ENCODE measurements around the gene COPE.

Gene COPE

GRCh38 chr19:18893587-18894253 is 25.5 kb downstream of the COPE start:
- DNase-seq = no peak

GRCh38 chr19:18889949-18890745 is 29.0 kb downstream of the COPE start:
- DNase-seq = no peak

- DNase-seq = no peak
These were observed 32.2 kb downstream of the COPE start for GRCh38 chr19:18886972-18887371.

GRCh38 chr19:18883526-18884304 is 35.5 kb downstream of the COPE start:
- DNase-seq = no peak

GRCh38 chr19:18881491-18881890 is 37.7 kb downstream of the COPE start:
- no peak for DNase-seq

GRCh38 chr19:18879579-18880373 is 39.4 kb downstream of the COPE start:
- no peak for DNase-seq

- no peak for DNase-seq
These were observed 40.2 kb downstream of the COPE start for GRCh38 chr19:18878858-18879578.

- DNase-seq = no peak
These were observed 41.0 kb downstream of the COPE start for GRCh38 chr19:18878058-18878797.

GRCh38 chr19:18876865-18877264 is 42.3 kb downstream of the COPE start:
- DNase-seq = no peak

GRCh38 chr19:18875726-18876125 is 43.5 kb downstream of the COPE start:
- DNase-seq = peak; percentile 14

GRCh38 chr19:18871543-18871942 is 47.6 kb downstream of the COPE start:
- DNase-seq = no peak

GRCh38 chr19:18870531-18871172 is 48.5 kb downstream of the COPE start:
- no peak for DNase-seq

- no peak for DNase-seq
These were observed 49.2 kb downstream of the COPE start for GRCh38 chr19:18869781-18870530.

- DNase-seq = no peak
These were observed 50.1 kb downstream of the COPE start for GRCh38 chr19:18869023-18869618.

- DNase-seq = no peak
These were observed 50.7 kb downstream of the COPE start for GRCh38 chr19:18868380-18869022.

- no peak for DNase-seq
These were observed 51.4 kb downstream of the COPE start for GRCh38 chr19:18867751-18868150.

GRCh38 chr19:18867199-18867598 is 52.0 kb downstream of the COPE start:
- no peak for DNase-seq

GRCh38 chr19:18866800-18867123 is 52.4 kb downstream of the COPE start:
- DNase-seq = no peak

Data from fibroblast of upper back skin (primary cell).